GM18508 (cell line): ENCODE results near the gene FLYWCH2.

ENCODE experiments used
- ATAC-seq: cut with Tn5 transposase; IDR thresholded peaks from one replicate; pipeline ENCODE4 v1.9.1; 2021; ENCODE audit warnings: moderate number of reproducible peaks; ENCODE audit not compliant: insufficient read depth, unreplicated experiment

FLYWCH2 gene

GRCh38 chr16:2852731-2853507 lies 30.1 kb upstream of the FLYWCH2 start:
- no peak for ATAC-seq

GRCh38 chr16:2853531-2854073 lies 29.4 kb upstream of the FLYWCH2 start:
- no peak for ATAC-seq

GRCh38 chr16:2854700-2855309 lies 28.2 kb upstream of the FLYWCH2 start:
- no peak for ATAC-seq

GRCh38 chr16:2855536-2855935 lies 27.5 kb upstream of the FLYWCH2 start:
- no peak for ATAC-seq

GRCh38 chr16:2856061-2856670 lies 26.8 kb upstream of the FLYWCH2 start:
- no peak for ATAC-seq

- no peak for ATAC-seq
Observed at GRCh38 chr16:2856686-2857450, 26.1 kb upstream of the FLYWCH2 start.

GRCh38 chr16:2857451-2858244 lies 25.4 kb upstream of the FLYWCH2 start, which contains the start of gene PRSS22:
PRSS22 (minus strand) TSS chr16:2858170; CDS start chr16:2858104, 66 bp downstream.
- no peak for ATAC-seq

- no peak for ATAC-seq
Observed at GRCh38 chr16:2858245-2859025, 24.6 kb upstream of the FLYWCH2 start.

- ATAC-seq, result no peak
Observed at GRCh38 chr16:2859686-2860265, 23.2 kb upstream of the FLYWCH2 start.

- ATAC-seq, result no peak
Observed at GRCh38 chr16:2860826-2861567, 22.0 kb upstream of the FLYWCH2 start.

- no peak for ATAC-seq
Observed at GRCh38 chr16:2865651-2866050, 17.4 kb upstream of the FLYWCH2 start.

- no peak for ATAC-seq
Observed at GRCh38 chr16:2866431-2866830, 16.6 kb upstream of the FLYWCH2 start.

- no peak for ATAC-seq
Observed at GRCh38 chr16:2867661-2867986, 15.4 kb upstream of the FLYWCH2 start.

GRCh38 chr16:2867987-2868789 lies 14.8 kb upstream of the FLYWCH2 start:
- peak; percentile 61 for ATAC-seq

- ATAC-seq, result no peak
Observed at GRCh38 chr16:2871926-2872325, 11.1 kb upstream of the FLYWCH2 start.

- ATAC-seq, result no peak
Observed at GRCh38 chr16:2874032-2874911, 8.7 kb upstream of the FLYWCH2 start.
